ENCODE data around the gene SGPP1.

GRCh38 chr14:63642229-63642611, 85.6 kb downstream of the SGPP1 start:
- no peak for TF ChIP-seq ZNF292 (tag by site-specific recombination; IDR thresholded peaks at IDR 0.05; ENCODE audit: borderline replicate concordance, low read depth)
- TF ChIP-seq GLI4 (tag by site-specific recombination; IDR thresholded peaks at IDR 0.05), result no peak
- no peak for TF ChIP-seq INSM2 (tag by site-specific recombination; IDR thresholded peaks at IDR 0.05)
- no peak for TF ChIP-seq ZNF660 (tag by site-specific recombination; IDR thresholded peaks at IDR 0.05)
- TF ChIP-seq ELK4 (IDR thresholded peaks at IDR 0.05; ENCODE audit: borderline replicate concordance, low read depth, low read length), result no peak
- TF ChIP-seq ZNF112 (tag by site-specific recombination; IDR thresholded peaks at IDR 0.05), result no peak

All from HEK293 (cell line).